ENCODE data around the gene AGAP9.
"Not testable (repeated sequence)": the region's sequence is repeated elsewhere in the genome, so short reads cannot be mapped to it uniquely, and the experiment has no call there.

GRCh38 chr10:47480133-47480532, 43.3 kb downstream of the AGAP9 start:
- not testable (repeated sequence) for TF ChIP-seq CTCF, POLR2A (IDR thresholded peaks at IDR 0.05)

Data from testis (tissue), 2 donors.